Small intestine (tissue), 7 donors: Measurements from ENCODE around the gene LSM3. TPM values are rescaled to one million over a fixed set of nuclear protein-coding genes. Genes with fewer than 3 reads are reported as not detected.

Experiments
- DNase-seq, 2 donors: peaks; one replicate each; pipeline versions ENCODE4 v3.0.0 to v3.0.0-alpha.2; 2013
- FAIRE-seq: peaks from 2 replicates; lab custom pipeline; 2012; peaks lifted over from hg19 to GRCh38; lab: Jason Lieb, UNC
- H3K27ac ChIP-seq, 3 donors: one replicate each; pipeline ENCODE4 v1.5.1; 2013; ENCODE audit warnings: low read length in 2 of 3, mild to moderate bottlenecking in 2 of 3, control low read depth in 1 of 3, inconsistent platforms in 1 of 3, low read depth in 1 of 3, moderate library complexity in 1 of 3
- H3K27me3 ChIP-seq, 3 donors: one replicate each; pipeline ENCODE4 v1.6.1; 2013; ENCODE audit warnings: low read length in 3 of 3, inconsistent platforms in 1 of 3; ENCODE audit not compliant: control insufficient read depth in 3 of 3, insufficient read depth in 3 of 3
- H3K36me3 ChIP-seq, 3 donors: one replicate each; pipeline ENCODE4 v1.6.1; 2013; ENCODE audit warnings: low read length in 3 of 3, inconsistent platforms in 1 of 3, low read depth in 1 of 3, mild to moderate bottlenecking in 1 of 3, moderate library complexity in 1 of 3; ENCODE audit not compliant: control insufficient read depth in 3 of 3, insufficient read depth in 2 of 3
- H3K4me1 ChIP-seq, 3 donors: one replicate each; pipeline ENCODE4 v1.6.1; 2013; ENCODE audit warnings: low read length in 2 of 3, inconsistent platforms in 1 of 3, low read depth in 1 of 3, mild to moderate bottlenecking in 1 of 3, moderate library complexity in 1 of 3; ENCODE audit not compliant: control insufficient read depth in 3 of 3, insufficient read depth in 2 of 3
- H3K4me3 ChIP-seq, 3 donors: one replicate each; pipeline ENCODE4 v1.5.1; 2013; ENCODE audit warnings: low read length in 3 of 3, control low read depth in 1 of 3, inconsistent platforms in 1 of 3, low read depth in 1 of 3, mild to moderate bottlenecking in 1 of 3, moderate library complexity in 1 of 3
- H3K9me3 ChIP-seq, 2 donors: one replicate each; pipeline ENCODE4 v1.6.1; 2013; ENCODE audit warnings: low read depth in 1 of 2, low read length in 1 of 2; ENCODE audit not compliant: control insufficient read depth in 2 of 2, insufficient read depth in 1 of 2
- WGBS, 3 donors: extraction: QIAGEN DNeasy Blood & Tissue Kit; methylation state at CpG; one replicate each; pipeline ENCODE4 v1.1.7; 2013; 5-methylcytosine and 5-hydroxymethylcytosine counted together
- polyA plus RNA-seq, 4 donors: library from polyadenylated mRNA; stranded (reverse) in 3 of 4; unstranded in 1 of 4; fragments of 200-250 nt in 3 of 4; fragments of 120-200 nt in 1 of 4; gene quantifications; one replicate each; pipeline versions ENCODE4 v1.2.1 to v1.2.3, GENCODE V29; 2013
- donor health status: healthy with polysubstance abuse.
- donor health status: control.
- donor health status: control.
- donor health status: Bipolar disorder and iron deficiency.
- donor health status: healthy.

Gene LSM3
- polyA plus RNA-seq, 4 donors: 12.2 to 18.4 (median 13.6) TPM

DNA sequence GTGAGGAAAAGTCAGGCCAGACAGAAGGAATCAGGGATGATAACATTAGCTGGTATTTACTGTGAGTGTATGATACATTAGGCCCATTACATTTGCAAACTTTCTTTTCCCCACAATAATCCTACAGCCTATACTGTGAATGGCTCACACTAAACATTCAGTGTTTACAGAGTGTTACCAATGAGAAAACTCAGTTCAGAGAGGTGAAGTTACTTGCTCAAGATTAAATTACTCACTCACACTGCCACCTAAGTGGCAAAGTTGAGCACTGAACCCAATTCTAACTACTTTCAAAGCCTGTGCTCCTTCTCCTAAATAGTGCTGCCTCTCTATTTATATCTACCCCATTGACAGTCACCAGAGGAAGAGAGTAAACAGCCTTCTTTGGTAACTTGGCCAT is 8.7 kb upstream of the LSM3 start:
- H3K36me3 ChIP-seq: peaks cover 13 to 50% (median 41%) of the 10 kb centered on the region in 3 donors
- no peak overlapping the region for H3K27ac ChIP-seq
- H3K4me3 ChIP-seq: no peak overlapping the region
- FAIRE-seq (no peak), DNase-seq (no peak)
- no peaks in the 10 kb centered on the region for H3K27me3 ChIP-seq
- no peaks in the 10 kb centered on the region for H3K9me3 ChIP-seq
- peaks cover 0 to 2% (median 0%) of the 10 kb centered on the region in 3 donors for H3K4me1 ChIP-seq

DNA sequence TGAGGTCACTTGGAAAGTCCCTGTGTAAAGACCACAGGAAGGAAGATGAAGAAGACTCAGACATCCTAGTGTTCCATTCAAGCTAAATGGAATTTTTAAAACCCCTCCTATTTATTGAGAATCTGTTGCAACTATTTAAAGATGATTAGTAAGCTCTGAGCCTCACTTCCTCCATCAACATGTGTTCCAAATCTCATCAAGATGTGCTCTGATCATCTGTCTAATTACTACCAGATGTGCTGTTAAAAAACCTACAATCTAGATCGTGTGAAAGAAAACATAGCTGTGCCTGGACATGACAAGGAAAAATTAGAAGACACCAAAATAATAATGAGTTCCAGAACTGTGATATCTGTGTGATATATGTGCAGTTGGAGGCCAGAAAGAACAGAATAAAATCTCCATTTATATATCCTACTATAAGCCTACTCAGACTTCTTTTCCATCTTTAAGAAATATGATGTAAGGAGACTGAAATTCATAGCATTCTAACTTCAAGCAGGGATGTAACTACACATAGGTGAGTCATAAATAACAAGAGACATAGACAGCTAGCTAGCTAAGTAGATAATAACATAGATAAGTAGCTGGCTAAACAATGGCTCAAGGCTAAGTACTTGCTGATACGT is 8.0 kb upstream of the LSM3 start:
- Histone ChIP-seq H3K4me3 (no peak overlapping the region), H3K9me3 (no peaks in the 10 kb centered on the region)

DNA sequence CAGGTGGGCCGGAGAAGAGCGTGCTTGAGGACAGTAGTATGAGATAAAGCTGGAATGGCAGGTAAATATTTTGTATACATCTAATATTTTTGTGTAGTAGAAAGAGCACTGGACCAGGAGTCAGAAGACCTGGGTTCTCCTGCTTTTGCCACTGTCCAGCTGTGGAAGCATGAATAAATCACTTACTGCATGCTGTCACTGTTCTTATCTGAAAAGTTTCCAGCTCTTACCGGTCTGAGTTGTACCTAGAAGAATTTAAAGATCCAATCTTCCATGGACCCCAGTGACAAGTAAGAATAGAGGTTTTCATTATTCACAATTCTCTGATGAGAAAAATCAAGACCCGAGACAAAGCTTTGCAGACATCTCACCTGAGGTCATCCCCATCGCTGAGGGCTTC is 6.1 kb upstream of the LSM3 start:
- Histone ChIP-seq H3K4me1 (peaks cover 3 to 11% (median 5%) of the 10 kb centered on the region in 3 donors), H3K36me3 (peaks cover 0 to 28% (median 26%) of the 10 kb centered on the region in 3 donors), H3K4me3 (no peak overlapping the region), H3K9me3 (no peaks in the 10 kb centered on the region), H3K27me3 (no peaks in the 10 kb centered on the region), H3K27ac (no peak overlapping the region)
- DNase-seq (no peak), FAIRE-seq (no peak)
- WGBS, 3 donors: 90 to 94% (median 93%) methylated on average over 5 of the region's 5 CpGs

More for the DNA sequence above, 8.0 kb upstream of the LSM3 start:
- DNase-seq (no peak), FAIRE-seq (no peak)
- no peak overlapping the region for H3K27ac ChIP-seq
- H3K36me3 ChIP-seq: peaks cover 11 to 43% (median 37%) of the 10 kb centered on the region in 3 donors
- H3K27me3 ChIP-seq: no peaks in the 10 kb centered on the region
- 79 to 86% (median 82%) methylated on average over 2 of the region's 2 CpGs for WGBS, 3 donors
- peaks cover 0 to 7% (median 2%) of the 10 kb centered on the region in 3 donors for H3K4me1 ChIP-seq

DNA sequence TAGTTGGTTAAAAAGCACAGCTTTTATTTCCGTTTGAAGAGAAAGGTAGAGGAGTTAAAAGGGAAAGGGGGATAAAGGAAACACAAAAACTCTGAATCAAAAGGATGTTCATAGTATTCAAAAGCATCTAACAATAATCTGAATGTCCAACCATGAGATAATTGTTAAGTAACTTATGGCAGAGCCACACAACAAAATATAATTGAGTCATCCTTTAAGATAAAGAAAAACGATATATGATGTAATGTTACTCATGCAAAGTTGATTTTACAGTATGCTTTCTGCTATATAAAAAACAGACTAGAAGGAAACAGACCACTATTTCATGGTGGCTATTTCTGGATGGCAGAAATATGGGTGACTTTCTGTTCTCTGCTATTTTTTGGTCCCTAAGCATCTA is 4.1 kb upstream of the LSM3 start:
- DNase-seq: no peak
- no peaks in the 10 kb centered on the region for H3K27me3 ChIP-seq
- H3K4me3 ChIP-seq: no peak overlapping the region
- H3K27ac ChIP-seq: no peak overlapping the region
- WGBS, 3 donors: 49 to 68% (median 59%) methylated on average over 2 of the region's 2 CpGs
- peaks cover 0 to 17% (median 12%) of the 10 kb centered on the region in 3 donors for H3K36me3 ChIP-seq
- no peak for FAIRE-seq
- peaks cover 5 to 13% (median 8%) of the 10 kb centered on the region in 3 donors for H3K4me1 ChIP-seq
- no peaks in the 10 kb centered on the region for H3K9me3 ChIP-seq

DNA sequence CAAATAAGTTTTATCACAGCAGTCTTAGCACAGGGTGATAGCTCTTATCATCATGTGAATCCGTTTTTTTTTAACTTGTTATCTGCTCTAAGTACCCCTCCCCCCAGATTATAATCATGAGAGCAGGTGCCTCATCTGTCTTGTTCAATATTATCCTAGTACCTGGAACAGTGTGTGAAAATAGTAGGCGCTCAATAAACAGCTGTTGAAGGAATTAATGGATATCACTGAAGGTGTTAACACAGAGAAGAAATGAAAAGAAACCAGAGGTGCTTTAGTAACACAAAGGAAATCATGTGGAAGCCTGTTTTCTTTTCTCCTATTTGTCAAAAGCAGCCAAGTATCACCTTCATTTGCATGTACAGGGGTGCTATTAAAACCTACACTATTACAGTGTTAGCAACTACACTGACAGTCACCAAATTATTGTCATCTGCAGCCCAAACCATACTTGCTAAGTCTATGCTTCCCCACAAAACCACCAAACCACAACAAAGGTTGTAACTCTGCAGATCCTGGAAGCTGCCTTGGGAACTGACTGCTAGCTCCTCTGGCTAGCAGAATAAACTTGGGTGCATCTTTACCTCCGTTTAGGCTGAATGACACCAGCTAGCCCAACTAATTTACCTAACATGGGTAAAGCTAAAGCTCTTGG is 3.1 kb upstream of the LSM3 start:
- Histone ChIP-seq H3K27me3 (no peaks in the 10 kb centered on the region), H3K4me3 (no peak overlapping the region), H3K4me1 (peaks cover 7 to 16% (median 10%) of the 10 kb centered on the region in 3 donors), H3K36me3 (peaks cover 0 to 17% (median 6%) of the 10 kb centered on the region in 3 donors), H3K9me3 (no peaks in the 10 kb centered on the region), H3K27ac (no peak overlapping the region)
- 46 to 55% (median 54%) methylated on average over 3 of the region's 3 CpGs for WGBS, 3 donors
- DNase-seq (peak in 1 of 2 donors; percentile 33), FAIRE-seq (no peak)

DNA sequence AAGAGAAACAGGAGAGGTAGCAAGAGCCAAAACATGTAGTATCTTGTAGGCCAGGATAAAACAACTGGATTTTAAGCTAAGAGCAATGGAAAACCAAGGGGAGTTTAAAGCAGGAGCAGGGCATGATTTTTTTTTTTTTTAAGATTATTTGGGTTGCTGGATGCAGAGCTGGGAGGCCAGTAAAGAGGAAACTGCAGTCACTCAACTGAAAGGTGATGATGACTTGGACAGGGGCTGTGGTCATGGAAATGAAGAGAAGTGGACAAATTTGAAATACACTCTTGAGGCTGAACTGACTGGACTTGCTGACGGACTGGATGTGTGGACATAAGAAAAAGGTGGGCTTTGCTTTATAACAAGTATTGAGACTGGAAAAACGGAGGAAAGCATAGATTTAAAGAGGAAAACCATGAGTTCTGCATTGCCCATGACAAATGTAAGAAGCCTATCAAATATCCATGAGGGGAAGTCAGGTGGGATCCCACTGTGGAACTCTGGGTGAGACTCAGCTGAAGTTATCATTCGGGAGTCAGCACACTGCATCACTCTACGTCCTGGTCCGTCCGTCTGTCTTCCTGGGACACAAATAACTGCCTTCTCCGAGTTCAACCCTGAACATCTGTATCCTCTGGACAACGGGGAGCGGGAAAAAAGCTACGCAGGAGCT is 904 bp upstream of the LSM3 start:
- H3K9me3 ChIP-seq: no peaks in the 10 kb centered on the region
- peak overlapping the region; percentile 93 to 97 (median 95) for H3K27ac ChIP-seq
- H3K36me3 ChIP-seq: peaks cover 0 to 6% (median 4%) of the 10 kb centered on the region in 3 donors
- no peaks in the 10 kb centered on the region for H3K27me3 ChIP-seq
- 2 to 5% (median 4%) methylated on average over 10 of the region's 10 CpGs for WGBS, 3 donors
- DNase-seq: no peak
- FAIRE-seq: no peak
- peaks cover 8 to 16% (median 10%) of the 10 kb centered on the region in 3 donors for H3K4me1 ChIP-seq
- H3K4me3 ChIP-seq: peak overlapping the region; percentile 75 to 91 (median 79)

DNA sequence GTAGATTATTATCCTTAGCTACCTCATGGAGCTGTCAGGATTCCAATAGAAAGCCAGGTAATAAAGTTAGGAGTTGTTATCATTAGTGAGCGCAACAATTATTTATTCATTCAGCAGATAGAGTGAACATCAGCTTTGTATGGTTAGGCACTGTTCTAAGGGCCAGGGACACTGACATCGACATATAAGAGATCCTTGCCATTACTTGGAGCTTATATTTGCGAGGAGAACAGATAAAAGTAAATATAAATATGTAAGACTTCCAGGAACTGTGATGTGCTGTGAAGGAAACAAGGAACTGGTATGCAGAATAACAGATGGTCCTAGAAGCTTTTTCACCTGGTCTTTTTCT is 473 bp downstream of the LSM3 start:
- Histone ChIP-seq H3K9me3 (no peaks in the 10 kb centered on the region), H3K36me3 (peaks cover 3 to 6% (median 4%) of the 10 kb centered on the region in 3 donors), H3K4me3 (peak overlapping the region; percentile 46 to 79 (median 72)), H3K27ac (peak overlapping the region; percentile 27 to 91 (median 85)), H3K4me1 (peaks cover 8 to 16% (median 10%) of the 10 kb centered on the region in 3 donors), H3K27me3 (no peaks in the 10 kb centered on the region)
- FAIRE-seq (no peak), DNase-seq (no peak)
- WGBS, 3 donors: 0 to 3% (median 2%) methylated on average over 3 of the region's 3 CpGs

DNA sequence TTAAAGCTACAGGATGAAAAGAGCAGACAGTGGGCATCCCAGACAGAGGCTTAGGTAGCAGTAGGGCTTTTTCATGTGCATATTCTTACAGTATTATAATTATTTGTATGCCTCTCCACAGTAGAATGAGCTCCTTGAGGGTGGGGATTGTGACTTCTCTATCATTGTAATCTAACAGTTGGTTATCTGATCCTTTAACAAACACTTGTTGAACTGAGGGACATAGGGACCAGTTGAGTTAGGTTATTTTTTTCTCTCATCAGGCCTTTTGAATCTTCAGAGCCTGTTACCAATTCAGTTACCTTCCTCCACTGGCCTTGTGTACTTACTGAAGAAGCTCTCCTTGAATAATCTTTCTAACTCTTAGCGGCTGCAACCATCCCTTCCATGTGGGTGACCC is 1.2 kb downstream of the LSM3 start:
- Histone ChIP-seq H3K27ac (no peak overlapping the region), H3K4me3 (peak overlapping the region in 1 of 3 donors; percentile 79), H3K9me3 (no peaks in the 10 kb centered on the region), H3K4me1 (peaks cover 8 to 14% (median 10%) of the 10 kb centered on the region in 3 donors), H3K27me3 (no peaks in the 10 kb centered on the region), H3K36me3 (peaks cover 5 to 7% (median 7%) of the 10 kb centered on the region in 3 donors)
- FAIRE-seq (no peak), DNase-seq (no peak)
- WGBS, 3 donors: 88 to 97% (median 96%) methylated on average over 1 of the region's 1 CpG
